Urothelium cell line (cell line): ENCODE results near the gene STXBP6.

ENCODE experiments used
- DNase-seq: peaks from one replicate; pipeline ENCODE4 v3.0.0; 2011; ENCODE audit warnings: low spot score, mixed read lengths
- FAIRE-seq: peaks from 2 replicates; lab custom pipeline; 2011; peaks lifted over from hg19 to GRCh38; lab: Jason Lieb, UNC

STXBP6 gene

DNA sequence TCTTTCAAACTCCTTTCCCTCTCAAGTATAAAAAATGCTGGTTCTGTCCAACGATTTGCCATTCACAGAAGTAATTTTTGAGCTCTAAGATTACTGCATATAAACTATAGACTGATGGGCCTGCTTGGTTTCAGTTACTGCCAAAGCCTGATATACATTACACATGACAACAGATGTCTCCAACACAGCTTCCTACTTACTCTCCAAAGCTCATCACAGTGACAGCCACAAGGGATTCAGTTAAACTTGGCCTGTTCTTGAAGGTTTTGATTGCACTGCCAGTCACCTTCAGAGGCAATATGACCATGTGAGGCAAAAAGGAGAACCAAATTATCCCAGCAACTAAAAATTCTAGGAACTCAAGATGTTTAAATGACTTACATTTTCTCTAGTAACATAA lies 30.1 kb downstream of the STXBP6 start:
- DNase-seq (no peak), FAIRE-seq (no peak)

DNA sequence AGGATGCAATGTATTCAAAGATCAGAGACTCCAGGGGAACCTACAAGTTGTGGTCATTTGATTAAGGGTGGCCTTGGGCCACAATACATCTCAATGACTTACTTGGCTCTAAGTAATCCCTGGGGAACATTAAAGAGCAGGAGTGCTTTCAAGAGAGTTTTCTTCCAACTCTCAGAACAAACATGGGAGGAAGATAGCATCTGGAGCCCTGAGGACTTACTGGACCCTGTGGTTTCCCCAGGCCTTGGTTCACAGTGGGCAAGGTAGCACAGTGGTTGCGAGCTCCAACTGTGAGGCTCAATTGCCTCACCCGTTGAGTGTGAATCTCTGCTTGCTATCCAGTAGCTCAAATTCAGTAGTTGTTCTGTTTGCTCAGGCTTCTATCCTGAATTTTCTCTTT lies 32.4 kb downstream of the STXBP6 start:
- DNase-seq (no peak), FAIRE-seq (no peak)

DNA sequence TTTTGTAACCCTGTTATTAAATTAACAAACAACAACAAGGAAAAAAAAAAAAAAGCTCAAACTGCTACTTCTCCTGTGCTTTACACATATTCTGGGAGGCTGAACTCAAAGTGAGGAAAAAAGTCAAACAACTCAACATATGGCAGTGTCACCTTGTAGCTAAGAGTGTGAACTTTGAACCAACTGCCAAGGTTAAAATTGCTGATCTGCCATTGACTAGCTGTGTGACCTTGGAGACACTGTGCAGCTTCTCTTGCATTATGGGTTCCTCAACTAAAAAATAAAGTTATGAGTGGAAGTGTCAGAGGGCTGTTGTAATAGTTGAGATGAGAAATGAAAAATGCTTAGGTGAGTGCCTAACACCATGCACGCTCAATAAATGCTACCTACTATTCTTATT lies 34.2 kb downstream of the STXBP6 start:
- FAIRE-seq = no peak
- no peak for DNase-seq

DNA sequence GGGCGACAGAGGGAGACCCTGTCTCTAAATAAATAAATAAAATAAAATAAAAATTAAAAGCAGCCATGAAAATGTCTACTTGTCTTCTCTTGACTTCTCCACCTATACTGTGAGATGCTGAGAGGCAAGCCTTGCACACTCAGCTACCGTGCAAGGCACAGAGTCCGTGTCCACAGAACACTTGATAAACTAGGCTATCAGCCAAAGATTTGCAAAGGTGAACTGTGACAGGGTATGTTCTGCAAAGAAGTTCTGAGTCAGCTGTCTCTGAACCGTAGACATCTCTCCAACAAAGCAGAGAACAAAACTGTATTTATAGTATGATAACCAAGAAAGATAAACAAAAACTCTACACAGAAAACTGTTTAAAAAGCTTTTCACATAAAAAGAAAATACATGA lies 35.5 kb downstream of the STXBP6 start:
- no peak for DNase-seq
- no peak for FAIRE-seq

DNA sequence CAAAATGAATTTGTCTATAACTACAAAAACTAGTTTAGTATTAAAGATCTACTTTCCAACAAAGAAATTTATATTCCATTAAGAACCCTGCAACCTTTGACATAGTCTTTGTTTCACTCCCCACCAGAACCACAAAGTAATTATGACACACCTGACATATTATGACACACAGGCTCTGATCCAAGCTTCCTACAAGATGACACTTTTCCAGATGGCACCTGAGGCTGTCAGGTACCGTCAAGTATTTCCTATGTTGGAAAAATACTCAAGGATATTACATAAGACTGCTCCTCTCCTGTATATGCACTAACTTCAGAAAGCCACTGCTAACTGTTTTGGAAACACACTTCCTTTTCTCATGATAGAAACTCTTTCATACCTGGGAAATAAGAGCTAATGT lies 38.9 kb downstream of the STXBP6 start:
- FAIRE-seq (no peak), DNase-seq (no peak)

DNA sequence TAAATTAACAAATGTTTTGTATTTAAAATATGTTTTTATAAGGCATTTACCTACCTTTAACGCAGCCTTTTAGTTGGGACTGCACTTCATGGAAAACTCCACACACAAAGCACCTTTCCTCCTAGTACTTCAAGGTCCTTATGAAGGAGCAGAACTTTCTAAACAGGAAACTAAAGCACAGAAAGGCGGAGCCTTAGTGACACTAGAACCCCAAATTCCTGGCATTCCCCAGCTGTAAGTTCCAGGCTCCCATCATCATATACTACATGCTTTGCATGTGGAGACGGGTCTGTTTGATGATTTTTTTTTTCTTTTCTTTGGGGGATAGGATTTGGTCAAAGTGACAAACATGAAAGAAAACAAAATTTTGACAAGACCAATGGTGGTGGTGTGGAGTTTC lies 39.5 kb downstream of the STXBP6 start:
- DNase-seq = no peak
- FAIRE-seq = no peak

DNA sequence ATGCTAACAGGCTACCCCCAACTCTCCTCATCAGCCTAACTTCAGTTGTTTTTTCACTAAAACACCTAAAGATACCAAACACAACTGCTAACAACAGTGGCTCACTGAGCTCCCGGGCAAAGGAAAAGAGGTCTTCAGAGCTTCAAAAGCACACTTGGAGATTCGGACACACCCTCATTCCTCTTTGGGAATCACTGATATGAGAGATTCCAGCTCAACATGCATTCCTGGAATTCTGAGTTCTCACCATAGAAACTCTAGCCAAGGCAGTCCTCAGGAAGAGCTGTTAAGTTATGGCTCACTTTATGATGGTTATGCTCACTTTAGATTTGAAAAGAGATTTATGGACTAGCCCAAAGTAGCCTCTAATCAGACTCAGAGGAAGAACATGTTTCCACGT lies 40.1 kb downstream of the STXBP6 start:
- FAIRE-seq (no peak), DNase-seq (peak; percentile 47)

DNA sequence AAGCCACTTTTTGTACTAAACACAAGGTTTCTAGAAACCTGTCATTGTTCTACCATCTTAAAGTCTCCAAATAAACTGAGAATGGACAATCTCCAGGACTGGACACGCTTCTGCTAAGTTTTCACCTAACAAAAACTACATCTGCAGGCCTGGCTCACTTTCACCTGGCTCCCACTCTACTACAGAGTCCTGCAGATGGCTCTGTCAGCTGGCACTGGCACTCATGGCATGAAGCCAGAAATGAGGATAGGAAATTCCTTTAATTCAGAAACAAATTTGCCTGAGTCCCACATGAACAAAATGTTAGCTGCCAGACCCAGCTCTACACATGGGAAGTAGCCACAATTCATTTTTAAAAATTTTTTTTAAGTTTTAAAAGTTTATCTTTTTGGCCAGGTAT lies 42.1 kb downstream of the STXBP6 start:
- FAIRE-seq = no peak
- DNase-seq = peak; percentile 25

DNA sequence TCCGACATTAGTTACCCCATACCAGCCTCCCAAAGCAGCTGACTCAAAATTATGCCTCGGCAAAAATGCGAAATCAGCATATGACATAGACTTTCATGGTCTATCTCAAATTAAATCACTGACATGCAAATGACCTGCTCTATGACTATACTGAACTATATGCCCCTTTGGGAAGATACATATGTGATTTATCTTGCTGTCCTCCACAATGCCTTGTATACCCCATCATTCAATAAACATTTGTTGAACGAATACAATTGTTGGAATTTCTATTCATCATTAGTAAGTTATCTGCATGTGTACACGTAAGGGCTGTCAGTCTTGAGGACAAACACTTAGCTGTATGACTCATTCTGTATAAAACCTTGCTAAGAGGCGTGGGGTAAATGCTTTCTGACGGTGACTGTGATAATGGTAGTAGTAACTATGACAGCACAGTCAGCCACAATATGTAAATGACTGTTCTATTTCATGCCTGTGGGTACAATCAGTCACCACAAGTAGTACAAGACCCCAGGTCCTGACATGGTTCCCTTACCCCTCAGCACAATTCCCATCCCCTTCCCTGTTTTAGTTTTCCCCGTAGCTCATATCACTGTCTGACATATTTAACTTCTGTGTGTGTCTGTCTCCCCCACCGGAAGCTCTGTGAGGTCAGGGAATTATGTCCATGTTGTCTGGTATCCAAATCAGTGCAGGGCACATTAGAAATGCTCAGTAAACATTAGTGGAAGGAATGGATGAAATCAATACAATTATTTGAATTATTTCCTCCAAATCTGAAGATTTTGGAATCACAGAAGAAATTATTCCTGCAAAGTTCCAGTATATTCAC lies 42.8 kb downstream of the STXBP6 start:
- DNase-seq = peak; percentile 74
- peak; percentile 73 for FAIRE-seq

DNA sequence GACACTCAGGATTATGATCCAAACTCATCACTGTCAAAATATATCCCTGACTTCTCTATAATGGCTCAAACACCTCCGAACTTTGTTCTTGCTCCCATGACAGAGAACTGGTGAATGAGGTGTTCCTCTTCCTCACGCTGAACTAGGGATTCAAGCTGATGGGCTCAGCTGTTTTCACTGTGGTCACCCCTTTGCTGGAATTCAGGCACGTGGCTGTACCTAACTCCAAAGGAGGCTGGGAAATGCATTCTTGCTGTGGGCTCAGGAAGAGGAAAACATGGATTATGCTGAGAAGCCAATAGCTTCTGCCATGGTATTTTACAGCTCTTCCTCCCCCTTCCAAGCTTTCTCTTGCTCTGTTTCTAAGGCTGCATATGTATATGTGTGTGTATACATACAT lies 43.9 kb downstream of the STXBP6 start:
- DNase-seq (no peak), FAIRE-seq (no peak)

DNA sequence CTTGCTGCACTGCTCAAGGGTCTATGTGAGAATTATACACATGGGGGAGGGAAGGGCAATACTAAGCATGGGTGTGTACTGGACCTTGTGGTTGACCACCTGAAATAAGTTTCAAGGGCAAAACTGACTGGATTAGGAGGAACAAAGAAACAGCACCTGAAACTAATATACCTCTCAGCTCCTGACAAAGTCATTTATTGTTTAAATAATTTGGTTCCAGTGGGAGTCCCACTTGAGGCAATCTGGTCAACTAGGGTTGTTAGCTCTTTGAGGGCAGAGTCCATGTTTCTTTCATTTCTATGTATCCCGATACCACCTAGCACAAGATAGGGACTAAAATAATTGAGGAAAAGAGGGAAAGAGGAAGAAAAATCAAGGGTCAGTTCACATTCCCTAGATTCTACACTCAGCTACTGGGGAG lies 45.5 kb downstream of the STXBP6 start:
- DNase-seq = no peak
- no peak for FAIRE-seq

DNA sequence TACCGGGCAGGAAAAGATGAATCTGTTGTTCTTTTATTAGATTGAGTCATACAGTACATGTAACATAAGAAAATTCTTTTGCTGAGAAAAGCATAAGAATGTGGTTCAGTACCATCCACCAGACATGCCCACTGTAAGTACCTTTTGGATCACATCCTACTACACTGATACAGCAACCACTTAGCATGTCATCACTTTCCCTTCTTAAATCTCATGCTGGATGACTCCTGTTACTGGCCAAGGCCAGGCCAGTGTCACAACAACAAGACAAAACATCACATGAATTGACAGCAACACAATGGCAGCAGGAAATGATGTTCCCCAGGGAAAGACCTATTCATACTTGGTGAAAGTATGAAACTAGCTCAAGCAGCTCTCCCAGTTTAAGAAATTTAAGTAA lies 46.4 kb downstream of the STXBP6 start:
- DNase-seq = no peak
- no peak for FAIRE-seq

DNA sequence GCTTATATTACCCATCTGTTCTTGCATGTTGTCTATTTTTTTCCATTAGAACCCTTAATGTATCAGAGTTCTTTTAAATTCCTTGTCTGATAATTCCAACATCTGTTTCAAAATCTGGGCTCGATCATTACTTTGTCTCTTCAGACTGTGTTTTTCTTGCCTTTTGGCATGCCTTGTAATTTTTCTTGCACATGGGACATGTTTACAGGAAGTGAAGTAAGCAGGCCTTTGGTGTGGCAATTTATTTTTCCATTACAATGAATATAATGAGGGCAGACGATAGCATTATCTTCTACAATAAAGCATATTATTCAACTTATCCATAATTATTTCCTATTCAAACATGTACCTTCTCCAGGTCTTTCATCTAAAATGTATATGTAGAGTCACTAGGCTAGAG lies 48.3 kb downstream of the STXBP6 start:
- FAIRE-seq (no peak), DNase-seq (no peak)

DNA sequence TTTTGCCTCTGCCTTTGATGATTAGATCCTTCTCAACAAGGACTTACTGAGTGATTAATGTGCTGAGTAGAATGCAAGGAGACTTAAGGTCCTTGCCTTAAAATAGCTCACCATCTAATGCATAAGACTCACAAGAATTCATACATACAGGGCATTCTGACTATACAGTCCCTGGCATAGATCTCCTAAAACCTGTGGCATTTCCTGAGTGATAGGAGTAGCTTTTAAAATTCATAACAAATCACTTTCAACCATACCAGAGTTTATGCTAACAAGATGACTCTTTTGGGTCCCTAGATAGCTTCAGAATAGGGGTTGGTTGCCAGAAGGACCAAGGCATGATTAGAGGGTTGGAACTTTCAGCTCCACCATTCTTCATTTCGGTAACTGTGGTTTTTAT lies 48.8 kb downstream of the STXBP6 start:
- FAIRE-seq (no peak), DNase-seq (no peak)

DNA sequence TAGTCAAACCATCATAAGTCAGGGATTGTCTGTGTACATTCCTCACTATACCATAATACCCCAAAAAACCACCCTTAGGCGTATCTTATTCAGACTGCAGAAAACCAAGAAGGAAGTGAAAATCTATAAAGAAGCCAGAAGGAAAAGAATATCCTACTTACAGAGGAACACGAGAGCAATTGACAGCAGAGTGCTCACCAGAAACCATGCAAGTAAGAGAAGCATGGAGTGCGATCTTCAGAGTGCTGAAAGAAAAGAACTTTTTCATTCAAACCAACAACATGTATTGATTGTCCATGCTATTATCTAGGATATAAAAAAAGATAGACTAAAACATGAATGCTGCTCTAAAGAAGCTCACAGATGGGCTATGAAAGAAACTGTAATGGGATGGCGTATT lies 50.8 kb downstream of the STXBP6 start:
- DNase-seq (no peak), FAIRE-seq (peak; percentile 66)

DNA sequence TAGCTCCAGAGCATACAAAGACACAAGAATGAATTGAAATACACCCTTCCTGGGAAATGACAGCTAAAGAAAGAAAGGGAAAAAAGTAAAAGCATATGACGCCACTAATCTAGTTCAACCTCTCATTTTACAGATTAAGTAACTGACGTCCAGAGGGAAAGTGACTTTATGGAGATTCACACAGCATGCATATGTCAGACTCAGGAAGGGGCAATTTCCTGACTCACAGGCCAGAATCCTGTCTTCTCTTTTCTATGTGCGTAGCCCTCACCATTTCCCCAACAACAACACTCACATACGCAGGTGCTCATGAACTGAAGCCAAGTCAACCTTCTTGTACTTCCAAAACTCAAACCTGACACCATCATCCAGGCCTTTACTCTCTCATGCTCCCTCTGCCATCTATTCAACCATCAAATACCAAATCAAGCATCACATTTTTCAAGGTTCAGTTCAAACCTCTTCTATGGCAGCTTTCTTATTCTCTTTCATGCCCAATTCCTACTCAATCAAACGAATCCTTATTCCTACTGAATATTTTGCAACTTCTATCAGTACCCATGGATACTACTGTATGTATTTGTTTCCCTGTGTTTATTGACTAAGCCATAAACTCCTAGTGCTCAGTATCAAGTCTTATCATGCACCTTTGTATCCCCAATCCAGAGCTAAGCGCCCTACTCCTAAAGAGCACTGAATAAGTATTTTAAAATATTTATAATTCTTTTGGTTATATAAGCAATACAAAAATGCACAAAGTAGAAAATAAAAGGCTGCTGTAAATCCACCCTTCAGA lies 52.8 kb downstream of the STXBP6 start:
- FAIRE-seq (no peak), DNase-seq (no peak)

DNA sequence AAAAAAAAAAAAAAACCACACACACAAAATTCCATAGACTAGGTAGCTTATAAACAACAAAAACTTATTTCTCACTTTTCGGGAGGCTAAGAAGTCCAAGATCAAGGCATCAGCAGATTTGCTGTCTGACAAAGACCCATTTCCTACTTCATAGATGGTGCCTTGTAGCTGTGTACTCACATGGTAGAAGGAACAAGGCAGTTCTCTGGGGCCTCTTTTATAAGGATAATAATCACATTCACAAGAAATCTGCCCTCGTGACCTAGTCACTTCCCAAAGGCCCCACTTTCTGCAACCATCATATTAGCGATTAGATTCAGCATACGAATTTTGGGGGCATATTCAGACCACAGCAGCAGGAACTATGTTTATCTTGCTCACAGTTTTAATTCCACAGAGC lies 54.9 kb downstream of the STXBP6 start:
- no peak for FAIRE-seq
- DNase-seq = no peak

DNA sequence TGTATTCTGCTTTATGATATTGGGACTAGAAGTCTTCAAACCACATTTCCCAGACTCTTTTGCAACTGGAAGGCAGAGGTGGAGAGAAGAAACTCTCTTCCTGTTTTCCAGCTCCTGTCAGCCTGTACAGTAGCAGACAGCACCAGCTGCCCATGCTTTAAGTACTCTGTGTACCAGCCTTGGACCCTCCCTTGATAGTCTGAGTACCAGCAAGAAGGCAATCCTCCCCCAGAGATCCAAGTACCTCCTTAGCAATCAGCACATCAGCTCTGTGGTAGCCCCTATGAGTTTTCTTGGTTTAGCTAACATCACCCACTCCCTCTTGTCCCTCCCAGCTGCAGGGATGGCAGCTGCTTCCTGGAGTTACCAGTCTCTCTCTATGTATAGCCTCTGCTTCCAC lies 56.3 kb downstream of the STXBP6 start:
- FAIRE-seq (no peak), DNase-seq (no peak)

DNA sequence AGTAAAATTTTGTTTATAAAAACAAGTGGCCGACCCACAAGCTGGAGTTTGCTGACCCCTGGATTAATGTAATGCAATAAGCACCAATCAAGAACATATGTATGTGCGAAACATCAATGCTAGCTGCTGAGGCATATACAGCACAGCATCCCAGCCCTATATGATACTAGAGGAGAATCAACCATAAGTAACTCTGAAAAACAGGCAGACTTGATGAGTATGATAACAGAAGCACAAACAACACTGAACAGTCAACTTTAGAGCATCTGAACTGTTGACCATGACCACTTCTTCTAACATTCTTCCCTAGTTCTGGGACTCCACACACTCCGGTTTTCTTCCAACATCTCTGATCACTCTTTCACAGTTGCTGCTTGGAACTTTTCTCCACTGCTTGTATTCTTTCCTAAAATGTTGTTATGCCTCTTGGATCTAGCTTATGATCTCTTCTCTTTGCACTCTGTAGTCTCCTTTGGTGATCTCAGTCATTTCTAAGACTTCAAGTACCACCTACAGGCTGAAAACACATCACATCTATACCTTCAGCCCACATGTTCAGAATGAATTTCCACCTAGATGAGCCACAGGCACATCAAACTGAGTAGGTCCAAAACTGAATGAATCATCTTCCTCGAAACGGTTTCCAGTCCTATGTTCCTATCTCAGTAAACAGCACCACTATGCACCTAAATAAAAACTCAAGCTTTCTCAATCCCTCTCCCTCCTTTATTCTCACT lies 57.2 kb downstream of the STXBP6 start:
- DNase-seq = no peak
- FAIRE-seq = peak; percentile 42

DNA sequence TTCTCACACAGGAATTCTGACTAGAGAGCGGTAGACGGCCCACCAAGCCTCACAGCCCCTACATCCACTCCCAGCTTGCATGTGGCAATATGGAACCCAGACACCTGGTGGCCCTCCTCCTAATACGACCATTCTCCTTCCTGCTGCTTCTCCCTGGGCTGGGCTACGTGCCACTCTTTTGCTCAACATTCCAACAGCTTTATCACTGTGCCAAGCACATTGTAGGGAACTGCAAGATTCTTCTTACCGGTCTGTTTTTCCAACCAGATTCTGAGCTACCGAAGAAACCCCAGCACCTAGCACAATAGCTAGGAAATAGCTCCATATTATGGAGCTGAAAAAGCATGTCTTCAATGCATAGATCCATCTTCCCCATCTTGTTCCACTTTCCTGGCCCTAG lies 58.1 kb downstream of the STXBP6 start:
- FAIRE-seq (no peak), DNase-seq (no peak)

DNA sequence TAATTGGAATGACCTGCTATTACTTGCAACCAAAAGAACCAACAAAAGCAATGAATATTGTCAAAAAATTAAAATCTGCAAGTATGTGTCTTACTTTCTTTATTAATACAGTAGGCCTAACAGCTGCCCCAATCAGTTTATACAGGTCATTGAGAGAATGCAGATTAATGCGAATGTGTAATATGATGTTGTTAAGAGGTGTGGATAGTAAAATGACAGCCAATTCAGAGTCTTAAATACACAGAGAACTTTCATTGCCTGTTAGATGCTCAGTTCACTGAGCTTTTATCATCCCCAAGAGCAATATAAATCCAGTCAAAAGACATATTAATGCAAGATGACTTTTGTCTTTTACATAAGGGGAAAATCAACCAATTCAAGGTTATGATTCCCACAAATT lies 58.7 kb downstream of the STXBP6 start:
- DNase-seq (no peak), FAIRE-seq (no peak)

DNA sequence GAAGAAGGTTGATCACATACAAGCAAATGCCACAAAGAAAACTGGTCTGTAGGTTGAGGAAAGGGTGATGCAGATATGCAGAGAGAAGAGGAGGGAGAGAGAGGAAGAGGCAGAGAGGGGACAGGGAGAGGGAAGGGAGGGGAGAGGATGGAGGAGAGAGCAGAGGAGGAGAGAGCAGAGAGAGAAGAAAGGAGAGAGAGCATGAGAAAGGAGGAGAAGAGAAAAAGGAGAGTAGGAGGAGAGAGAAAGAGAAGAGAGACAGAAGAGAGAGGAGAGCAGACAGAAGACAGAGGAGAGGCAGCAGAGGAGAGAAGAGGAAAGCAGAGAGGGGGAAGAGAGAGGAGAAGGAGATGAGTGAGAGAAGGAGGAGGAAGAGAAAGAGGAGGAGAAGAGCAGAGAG lies 59.2 kb downstream of the STXBP6 start:
- FAIRE-seq (no peak), DNase-seq (no peak)
